Measurements from ENCODE around the gene EFNA2.
A peak's percentile ranks its signal among the peaks of the same experiment; 100 is the strongest.

EFNA2 gene

DNA sequence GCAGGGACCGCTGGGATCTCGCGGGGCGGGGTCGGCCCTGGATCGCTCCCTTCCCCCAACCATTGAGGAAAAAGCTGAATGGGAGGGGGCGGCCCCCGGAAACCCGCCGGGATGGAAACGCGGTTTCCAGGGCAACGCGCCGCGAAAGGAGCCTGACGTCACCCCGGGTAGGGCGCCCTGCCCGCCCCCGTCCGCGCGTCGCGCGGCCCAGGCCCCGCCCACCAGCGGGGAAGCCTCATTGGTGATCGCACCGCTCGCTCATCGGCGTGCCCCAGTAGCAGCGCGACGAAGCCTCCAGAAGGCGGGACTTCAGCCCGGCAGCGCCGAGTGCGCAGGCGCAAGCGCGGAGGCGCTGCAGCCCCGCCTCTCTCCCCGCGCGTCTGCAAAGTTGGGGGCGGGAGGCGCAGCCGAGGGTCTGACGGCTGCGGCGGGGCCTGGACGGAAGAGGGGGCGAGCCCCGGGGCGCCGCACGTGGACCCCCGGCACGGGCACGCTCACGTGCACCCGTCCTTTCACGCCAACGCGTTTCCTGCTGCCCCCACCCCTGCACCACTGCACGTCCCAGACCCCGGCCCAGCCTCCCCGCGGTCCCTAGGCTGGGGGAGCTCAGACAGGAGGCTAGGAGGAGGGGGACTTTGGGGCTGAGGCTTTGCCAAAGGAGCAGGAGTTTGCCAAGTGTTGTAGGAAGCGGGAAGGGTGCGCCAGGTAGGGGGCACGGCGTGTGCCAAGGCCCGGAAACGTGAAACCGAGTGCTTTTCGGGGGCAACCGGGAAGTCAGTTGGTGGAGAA, 24.7 kb upstream of the EFNA2 start:
- DNase-seq (ENCODE audit: low read depth), result peak; percentile 97

DNA sequence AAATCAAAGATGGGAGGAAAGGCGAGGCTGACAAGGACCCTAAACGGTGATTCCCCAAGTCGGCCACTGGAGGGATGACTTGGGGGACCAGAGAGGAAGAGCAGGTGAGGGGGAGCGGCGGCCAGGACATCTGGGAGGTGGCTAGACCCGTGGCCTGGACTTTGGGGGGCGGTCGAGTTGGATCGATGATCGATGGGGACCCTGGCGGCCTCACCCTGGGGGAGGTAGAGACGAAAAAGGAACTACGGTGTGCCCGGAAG, 24.2 kb upstream of the EFNA2 start:
- peak; percentile 59 for DNase-seq (ENCODE audit: low read depth)

DNA sequence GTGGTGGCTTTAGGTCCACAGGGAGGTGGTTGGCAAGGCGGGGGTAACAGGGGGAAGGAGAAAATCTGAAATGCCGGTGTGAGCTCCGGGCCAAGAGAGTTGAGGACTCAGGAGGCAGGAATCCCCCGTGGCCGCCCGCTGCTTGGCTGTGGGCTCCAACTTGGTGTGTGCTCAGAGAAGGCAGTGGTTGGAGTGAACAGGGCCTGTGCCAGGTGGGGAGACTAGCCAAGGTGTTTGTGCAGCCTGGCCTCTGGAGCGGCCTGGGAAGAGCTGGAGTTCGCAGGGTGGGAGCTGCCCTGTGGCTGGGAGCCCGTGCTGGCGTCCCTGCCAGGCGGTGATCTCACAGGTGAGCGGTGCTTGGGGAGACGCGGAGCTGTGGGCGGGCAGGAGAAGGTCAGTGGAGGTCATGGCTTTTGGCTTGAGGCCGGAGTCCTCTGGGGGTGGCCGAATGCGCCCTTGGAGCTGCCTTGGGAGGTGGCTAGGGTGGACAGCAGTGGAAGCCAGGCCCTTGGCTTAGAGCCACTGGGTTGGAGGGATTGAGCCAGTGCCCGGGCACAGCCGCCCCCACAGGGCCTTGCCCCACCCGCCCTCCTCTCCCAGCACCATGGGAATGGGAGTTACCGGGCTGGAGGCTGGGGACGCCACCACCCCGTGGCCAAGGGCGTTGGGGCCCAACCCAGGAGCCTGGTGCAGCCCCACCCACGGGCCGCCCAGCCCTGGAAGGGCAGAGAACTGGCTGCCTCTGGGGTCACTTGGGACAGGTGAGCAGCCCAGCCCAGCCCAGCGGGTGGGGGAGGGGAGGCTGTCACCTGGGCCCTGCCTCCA, 23.7 kb upstream of the EFNA2 start:
- peak; percentile 53 for DNase-seq (ENCODE audit: low read depth)

DNA sequence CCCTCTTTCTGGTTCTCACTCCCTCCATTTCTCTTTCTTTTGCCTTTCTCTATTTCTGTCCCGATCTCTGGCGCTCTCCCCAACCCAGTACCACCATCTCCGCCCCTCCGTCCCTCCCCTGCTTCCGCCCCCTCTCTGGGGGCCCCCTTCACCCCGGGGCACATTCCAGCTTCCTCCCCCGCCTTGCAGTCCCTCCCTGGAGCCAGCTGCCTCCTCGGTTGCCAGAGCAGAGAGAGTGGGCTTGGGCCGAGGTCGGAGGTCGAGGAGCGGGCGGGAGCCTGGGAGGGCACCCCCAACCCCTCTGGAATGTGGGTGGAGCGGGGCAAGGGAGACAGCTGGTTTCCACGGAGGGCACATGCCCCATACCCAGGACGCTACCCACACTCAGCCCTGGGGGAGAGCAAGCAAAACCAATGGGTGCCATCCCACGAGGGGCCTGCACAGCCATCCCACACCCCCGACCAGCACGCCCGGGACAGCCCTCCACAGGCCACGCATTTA, 23.0 kb upstream of the EFNA2 start:
- peak; percentile 53 for DNase-seq (ENCODE audit: low read depth)

DNA sequence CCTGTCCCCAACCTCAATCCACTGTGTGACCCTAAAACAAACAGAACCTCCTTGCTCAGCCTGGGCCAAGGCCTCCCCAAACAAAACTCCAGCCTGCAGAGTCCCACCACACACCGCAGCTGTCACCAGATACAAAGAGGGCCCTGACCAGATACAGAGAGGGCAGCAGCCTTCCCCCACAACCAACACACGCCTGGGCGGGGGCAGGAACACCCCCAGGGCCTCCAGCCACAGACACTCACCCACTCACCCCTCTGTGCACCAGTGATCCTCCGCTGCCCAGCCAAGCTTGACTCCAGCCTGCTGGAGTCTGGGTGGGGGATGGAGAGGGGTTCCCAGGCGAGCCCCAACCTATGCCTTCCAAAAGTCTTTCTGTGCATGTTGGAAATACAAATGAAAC, 22.5 kb upstream of the EFNA2 start:
- no peak for DNase-seq (ENCODE audit: low read depth)

DNA sequence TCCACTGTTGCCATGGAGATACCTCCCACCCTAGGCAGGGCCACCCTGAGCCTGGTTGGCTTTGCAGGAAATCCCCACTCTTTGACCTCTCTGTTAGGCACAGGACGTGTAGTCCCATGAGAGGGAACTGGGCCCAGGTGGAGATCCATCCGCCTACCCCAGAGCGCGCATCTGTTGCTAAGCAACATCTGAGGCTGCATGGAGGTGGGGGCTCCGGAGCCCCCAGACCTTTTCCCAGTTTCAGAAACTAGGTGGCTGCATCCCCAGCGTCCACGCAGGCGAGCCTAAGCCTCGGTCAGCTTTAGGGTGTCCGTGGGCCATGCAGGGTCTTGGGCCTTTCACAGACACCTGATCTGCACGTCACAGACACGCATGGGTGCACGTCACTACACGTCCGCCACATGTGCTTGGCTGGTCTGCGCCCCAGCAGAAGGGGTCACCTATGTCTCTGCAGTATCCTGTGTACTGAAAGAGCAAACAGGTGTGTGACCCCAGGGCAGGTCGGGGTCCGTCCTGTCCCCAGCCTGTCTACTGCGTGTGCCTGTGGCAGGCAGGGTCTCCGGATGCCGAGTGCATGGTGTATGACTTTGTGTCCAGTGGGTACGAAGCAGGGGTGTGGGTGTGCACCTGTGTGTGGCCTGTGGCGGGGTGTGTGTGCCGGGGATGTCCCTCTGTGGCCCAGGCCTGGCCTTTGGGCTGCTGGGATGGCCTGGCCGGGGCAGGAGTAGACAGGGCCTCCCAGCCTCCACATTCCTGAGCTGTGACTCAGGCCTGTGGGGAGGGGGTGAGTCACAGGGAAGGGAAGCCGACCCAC, 20.7 kb upstream of the EFNA2 start:
- DNase-seq (ENCODE audit: low read depth), result peak; percentile 97

DNA sequence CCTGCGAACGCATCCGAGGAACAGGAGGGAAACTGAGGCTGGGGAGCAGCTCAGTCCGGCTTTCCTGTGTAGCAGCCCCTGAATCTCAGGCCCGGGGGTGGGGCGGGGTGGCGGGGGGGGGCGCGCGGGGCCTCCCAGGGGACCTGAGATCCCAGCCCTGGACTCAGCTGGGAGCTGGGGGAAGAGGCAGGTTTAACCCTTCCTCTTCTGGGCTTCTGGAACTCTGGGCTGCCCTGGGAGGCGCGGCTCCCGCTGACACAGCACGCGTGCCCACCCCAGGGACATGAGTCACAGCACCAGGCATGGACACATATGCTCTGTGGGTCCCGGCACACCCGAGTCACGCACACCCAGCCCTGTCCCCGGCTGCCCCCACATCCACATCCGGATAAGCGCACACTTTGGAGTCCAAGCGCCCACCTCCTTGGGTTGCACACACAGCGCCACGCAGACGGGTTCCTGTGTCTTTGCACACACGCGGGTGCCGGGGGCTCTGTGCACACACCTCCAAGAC, 20.0 kb upstream of the EFNA2 start:
- DNase-seq (ENCODE audit: low read depth), result peak; percentile 94

DNA sequence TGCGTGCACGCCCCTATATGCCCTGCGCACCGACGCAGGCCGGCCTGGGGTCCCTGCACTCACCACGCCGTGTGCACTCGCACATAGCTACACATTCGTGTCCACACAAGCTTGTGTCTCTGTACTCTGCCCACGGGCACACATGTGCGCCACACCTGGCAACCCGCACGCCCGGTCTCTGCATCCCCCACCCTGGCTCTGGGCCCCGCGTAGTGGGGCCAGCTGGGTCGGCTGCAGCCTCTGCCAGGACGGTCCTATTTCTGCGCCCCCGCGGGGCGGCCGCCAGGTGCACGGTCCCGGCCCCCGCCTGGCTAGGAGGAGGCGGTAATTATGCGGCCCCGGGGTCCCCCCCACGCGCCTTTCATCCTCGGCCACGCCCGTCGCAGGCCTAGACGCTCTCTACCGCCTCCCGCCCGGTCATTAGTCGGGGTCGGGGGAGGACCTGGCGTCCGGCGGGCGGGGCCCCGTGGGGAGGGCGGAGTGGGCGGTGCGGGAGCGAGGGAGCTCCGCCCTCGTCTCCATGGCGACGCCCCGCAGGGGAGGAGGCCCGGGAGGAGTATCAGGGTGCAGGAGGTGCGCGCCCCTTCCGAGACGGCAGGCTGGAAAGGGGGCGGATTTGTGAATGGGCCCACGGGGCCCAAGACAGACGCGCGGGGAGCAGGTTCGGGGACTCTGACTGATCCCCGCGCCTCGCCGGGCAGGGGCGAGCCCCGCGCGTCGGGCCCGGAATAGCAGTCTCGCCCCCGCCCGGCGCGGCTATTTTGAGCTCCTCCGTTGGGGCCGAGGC, 19.4 kb upstream of the EFNA2 start:
- DNase-seq (ENCODE audit: low read depth), result peak; percentile 93

DNA sequence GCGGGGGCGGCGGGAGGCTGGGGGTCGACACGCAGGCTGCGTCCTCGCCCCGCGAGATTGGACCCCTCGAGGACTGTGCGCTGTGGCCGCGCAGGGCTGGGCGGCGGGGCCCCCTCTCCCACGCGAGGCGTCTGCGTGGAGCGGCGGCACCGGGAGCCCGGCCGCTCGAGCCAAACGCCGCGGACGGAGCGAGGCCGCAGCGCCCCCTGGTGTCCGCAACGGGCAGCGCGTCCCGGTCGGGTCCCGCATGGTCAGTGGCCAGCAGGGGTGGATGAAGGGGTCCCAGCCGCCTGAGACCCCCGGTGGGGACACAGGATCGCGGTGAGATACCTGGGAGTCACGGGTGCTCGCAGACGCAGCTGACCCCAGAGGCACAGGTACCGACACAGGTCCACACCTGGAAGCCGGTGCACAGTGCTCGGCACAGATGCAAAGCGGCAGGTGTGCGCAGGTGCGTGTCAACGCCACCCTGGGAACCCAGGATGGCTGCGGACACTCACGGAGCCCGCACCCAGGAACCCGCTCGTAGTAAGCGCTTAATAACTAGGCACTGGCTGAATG, 18.7 kb upstream of the EFNA2 start:
- peak; percentile 60 for DNase-seq (ENCODE audit: low read depth)

DNA sequence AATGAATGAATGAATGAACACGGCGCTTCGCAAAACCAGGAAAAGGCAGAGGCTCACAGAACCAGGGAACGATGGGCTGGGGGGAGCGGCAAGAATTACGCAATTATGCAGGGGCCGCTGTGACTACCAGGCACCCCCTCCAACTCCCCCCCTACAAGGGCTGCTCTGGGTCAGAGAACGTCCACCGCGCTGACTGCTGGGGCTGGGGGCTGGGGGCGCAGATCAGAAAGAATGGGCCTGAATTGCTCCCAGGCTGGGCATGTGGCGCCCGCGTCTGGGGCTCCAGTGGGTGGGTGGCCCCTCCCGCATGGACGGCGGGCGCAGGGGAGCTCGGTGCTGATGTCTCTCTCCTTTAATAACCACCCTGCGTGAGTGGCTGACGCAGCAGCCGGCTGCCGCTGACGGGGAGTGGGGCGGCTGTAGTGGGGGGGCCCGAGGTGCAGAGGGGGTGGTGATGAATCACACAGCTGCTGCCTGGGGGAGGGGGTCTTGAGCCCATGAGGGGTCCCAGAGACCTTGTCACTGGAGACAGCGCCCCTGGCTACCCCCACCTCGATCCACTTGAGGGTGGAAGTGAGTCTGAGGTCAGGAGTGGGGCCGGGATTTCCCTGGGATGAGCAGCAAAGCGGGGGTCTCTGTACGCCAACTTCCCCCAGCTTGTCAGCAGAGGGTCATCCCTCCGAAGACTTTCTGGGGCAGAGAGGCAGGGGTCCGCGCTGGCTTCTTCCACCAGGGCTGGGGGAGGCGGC, 18.0 kb upstream of the EFNA2 start:
- peak; percentile 60 for DNase-seq (ENCODE audit: low read depth)

DNA sequence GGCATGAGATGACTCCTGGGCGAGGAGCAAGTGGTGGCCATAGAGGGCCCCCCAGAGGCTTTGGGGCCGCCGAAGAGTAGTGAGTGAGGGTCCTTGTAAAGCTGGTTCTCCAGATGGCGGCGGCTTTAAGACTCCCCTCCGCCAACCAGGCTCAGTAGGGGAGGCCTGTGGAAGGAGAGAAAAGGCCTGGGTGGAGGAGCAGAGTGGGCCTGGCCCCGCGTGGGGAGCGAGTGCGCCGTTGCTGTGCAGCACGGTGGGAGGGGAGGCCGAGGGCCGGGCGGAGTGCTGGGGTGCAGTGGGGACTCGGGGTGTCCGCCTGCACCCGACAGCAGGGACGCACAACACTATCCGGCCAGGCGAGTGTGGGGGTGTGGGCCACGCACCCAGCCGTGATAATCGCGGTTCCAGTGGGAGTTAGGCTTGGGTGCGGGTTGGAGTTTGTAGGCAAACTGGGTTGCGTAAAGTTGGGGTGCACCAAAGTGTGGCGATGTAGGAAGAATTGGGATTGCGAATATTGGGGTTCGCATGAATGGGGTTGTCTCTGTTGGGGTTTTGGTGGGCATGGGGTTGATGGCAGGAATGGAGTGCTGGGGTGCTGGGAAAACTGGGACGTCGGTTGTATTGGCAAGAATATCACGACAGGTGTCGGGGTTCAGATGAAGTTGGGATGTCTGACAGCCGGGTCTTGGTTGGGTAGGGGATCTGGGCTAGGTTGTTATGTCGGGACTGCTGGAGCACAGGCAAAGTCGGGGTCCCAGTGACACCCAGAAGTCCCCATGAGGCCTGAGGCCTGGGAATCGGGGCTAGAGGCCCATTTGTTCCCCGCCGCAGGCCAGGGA, 17.2 kb upstream of the EFNA2 start:
- no peak for DNase-seq (ENCODE audit: low read depth)

DNA sequence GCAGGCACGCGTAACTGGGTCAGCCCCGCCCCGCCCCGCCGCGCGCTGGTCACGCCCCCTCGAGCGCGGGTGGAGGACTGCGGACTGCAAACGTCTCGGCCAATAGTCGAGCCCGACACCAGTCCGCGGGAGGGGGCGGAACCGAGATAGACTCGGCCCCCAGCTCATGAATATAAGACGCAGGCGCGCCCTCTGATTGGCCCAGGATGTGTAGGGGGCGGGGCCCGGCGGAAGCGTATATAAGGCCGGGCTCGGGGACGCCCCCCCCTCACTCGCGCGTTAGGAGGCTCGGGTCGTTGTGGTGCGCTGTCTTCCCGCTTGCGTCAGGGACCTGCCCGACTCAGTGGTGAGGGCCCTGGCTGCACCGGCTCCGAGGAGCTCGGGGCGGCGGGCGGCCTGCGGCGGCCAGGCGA, 16.6 kb upstream of the EFNA2 start, which contains the start of gene CIRBP:
CIRBP (plus strand) TSS at position 268 of the 413 bp plus-strand sequence. CDS start 1,602 bp downstream, outside the sequence.
- DNase-seq (ENCODE audit: low read depth), result peak; percentile 100

DNA sequence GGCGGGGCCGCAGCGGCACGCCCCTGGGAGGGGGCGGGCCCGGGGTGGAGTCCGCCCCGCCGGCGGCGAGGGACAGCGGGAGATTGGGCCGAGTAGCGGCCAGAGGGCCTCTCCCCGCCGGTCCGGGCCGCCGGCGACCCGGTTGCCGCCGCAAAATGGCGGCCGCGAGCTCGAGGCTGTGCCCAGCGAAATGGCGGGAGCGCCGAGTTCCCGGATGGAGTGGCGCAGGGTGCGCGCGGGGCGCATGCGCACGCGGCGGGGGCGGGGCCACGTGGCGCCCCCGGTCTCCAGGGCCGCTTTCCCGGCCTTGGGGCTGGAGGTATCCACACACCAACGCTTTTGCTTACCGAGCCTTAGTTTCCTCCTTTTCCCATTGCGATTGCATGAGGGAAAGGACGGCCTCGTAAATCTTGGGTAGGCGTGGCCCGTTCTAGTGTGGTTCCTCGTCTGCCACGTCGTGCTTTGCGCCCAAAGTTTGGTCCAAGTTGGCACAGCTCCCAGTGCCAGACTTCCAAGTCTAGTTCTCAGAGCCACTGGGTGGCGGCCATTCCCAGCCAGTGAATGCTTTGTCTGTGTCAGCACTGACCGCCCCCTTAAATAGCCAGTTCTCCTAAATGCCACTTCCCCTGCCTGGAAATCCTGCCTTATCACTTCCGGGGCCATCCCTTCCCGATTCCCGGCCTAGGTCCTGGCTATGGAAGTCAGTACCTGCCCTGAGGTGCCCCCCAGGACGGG, 16.0 kb upstream of the EFNA2 start:
- DNase-seq (ENCODE audit: low read depth), result peak; percentile 88

DNA sequence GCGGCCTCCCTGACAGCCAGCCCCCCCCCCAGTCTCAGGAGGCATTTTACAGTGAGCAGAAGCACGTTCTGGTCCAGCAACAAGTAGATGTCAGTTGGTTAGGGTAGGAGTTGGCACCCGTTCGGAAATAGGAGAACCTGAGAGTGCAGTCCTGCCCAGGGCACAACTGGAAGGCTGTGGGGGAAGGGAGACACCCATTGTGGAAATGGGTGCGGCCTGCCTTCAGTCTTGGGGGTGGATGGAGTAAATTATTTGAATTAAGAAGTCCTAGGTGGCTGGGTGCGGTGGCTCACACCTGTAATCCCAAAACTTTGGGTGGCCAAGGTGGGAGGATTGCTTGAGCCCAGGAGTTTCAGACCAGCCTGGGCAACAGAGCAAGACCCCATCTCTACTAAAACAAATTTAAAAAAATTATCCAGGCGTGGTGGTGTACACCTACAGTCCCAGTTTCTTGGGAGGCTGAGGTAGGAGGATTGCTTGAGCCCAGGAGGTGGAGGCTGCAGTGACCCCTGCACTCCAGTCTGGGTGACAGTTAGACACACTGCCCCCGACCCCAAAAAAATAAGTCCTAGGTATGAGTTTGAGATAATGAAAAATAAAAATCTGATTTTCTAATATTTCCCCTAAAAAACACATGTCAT, 15.3 kb upstream of the EFNA2 start:
- no peak for DNase-seq (ENCODE audit: low read depth)

DNA sequence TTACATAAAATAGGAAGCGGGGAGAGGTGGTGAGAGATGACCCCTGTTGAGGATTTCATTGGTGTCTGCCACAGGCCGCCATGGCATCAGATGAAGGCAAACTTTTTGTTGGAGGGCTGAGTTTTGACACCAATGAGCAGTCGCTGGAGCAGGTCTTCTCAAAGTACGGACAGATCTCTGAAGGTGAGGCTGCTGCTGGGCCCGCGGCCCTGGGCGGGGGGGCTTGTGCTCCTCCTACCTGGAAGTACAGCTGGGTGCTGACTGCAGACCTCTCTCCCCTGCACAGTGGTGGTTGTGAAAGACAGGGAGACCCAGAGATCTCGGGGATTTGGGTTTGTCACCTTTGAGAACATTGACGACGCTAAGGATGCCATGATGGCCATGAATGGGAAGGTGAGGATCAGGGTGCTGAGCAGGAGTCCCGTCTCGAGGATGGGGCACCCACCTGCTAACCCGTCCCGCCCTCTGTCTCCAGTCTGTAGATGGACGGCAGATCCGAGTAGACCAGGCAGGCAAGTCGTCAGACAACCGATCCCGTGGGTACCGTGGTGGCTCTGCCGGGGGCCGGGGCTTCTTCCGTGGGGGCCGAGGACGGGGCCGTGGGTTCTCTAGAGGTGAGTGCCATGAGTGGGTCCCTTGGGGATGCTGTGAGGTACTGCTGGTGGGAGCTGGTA, 14.7 kb upstream of the EFNA2 start:
- DNase-seq (ENCODE audit: low read depth), result no peak

DNA sequence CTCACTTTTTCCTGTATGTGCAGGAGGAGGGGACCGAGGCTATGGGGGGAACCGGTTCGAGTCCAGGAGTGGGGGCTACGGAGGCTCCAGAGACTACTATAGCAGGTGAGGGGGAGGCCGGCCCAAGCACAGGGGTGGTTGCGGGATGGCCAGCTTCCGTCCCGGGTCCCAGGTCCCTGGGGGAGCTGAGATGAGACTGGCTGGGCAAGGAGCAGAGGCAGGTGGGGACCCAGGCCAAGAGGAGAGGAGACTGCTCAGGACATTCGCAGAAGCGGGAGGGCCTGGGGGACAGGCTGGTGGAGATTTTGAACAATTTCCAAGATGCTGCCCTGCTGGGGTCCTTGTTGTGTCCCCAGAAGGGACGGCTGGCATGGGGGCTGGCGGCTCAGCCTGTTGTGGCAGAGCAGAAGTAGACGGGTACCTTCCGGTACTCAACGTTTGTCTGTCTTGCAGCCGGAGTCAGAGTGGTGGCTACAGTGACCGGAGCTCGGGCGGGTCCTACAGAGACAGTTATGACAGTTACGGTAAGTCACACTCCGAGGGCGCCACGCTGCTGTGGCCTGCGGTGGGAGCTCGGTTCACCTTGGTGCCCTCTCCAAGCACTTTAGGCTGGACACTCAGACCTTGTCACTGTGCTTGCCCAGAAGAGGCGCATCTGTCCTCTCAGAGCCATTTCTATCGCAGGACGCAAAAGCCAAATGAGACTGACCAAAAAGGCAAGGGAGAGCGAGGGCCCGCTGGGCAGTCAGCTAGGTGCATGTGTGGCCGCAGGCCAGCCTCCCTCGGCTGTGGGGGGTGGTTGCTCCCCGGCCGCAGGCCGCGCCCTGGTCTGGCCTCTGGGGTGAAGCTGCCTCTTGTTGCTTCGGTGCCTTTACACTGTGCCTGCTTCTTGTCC, 13.9 kb upstream of the EFNA2 start:
- no peak for DNase-seq (ENCODE audit: low read depth)

Data from ELR (cell line).